ENCODE data around the gene ADGRB3.
A peak's percentile ranks its signal among the peaks of the same experiment; 100 is the strongest.

The ADGRB3 gene

DNA sequence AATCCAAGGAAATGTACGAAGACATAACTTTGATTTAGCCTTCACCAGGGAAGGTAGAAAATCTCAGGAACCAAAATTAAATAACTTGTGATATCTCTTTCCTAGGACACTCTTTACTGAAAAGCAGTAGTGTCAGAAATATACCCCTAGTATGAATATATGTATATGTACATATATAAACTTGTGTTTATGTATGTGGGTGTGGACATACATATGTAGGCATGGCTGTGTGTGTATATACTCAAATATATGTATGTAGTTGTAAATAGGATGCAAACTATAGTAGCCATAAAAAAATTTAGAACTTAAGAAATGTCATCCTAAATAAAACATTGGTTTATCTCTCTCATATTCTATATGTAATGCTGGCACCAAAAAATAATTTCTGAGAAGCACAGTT, 500.8 kb downstream of the ADGRB3 start:
- DNase-seq (ENCODE audit: low spot score): no peak

DNA sequence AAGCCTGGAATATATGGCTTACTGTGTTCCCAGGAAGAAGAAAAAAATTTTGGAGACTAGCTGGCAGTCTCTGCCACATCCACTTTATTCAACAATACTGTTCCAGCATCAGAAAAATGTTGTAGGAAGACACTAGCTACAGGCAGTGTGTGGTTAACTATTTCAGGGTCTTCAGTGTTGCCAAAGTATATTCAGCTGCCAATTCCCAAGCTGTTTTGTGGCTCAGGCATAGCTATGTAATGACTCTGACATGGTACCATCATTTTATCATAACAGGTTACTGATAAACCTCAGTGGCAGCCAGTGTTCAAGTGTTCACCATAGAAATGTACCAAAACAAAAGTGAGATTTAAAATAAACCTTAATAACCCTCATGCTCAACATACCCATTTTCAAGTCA, 503.1 kb downstream of the ADGRB3 start:
- no peak for DNase-seq (ENCODE audit: low spot score)

DNA sequence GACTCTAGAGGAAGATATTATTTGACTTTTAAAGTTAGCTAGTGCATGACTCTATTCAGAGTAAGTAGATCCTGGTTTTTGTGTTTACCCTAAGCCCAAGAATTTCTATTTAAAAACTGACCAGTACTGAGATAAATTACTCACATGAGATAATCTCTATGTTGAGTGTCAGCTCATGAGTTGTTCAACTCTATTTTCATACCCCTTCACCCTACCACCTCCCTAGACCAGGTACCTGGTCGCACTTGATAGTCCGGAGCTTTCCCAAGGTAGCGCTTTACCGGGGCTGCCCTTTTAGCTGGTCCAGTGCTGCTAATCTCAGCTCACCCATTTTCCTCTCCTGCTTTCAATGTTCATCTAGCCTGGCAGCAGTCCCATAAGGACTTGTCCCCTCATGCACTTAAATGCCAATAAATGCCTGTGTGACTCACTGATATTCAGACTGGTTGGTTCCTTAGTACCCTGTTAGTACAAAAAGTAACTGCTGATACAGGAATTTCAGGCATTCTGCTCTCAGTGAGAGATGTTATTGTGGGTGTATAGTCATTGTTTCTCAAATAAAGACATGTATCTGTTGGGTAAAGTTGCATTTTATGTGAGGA, 503.9 kb downstream of the ADGRB3 start:
- DNase-seq (ENCODE audit: low spot score): no peak

DNA sequence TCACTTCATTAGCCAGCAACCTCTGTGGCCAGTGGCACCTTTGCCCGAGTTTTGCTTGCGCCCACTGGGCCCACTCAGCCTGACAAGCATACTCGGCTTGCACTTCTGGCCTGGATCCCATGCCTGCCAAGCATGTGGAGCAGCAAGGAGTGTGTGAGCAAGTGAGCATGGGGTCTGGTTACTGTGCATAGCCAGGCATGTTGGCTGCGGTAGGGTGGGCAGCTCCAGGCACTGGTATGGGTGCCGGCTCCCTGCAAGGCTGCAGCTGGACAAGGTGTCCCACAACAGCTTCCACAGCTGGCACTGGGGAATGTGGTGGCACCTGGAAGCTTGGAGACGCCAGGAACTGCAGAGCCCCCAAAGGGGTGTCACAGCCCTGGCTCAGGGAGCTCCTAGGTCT, 510.0 kb downstream of the ADGRB3 start:
- DNase-seq (ENCODE audit: low spot score): no peak

DNA sequence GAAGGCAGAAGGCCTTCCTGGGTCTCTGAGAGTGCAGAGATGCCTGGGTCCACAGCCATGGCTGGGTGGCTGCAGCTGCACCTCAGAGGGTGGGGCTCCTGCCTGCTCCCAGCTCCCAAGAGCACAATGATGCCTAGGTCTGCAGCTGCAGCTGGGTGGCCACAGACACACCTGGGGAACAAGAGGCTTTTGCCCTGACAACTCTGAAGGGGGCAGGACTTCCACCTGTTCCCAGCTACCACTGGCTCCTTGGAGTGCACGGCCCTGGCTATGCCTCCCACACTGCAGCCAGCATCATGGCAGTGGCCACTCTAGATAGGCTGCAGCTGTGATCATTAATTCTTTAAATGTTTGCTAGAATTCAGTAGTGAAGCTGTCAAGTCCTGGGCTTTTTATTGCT, 511.3 kb downstream of the ADGRB3 start:
- no peak for DNase-seq (ENCODE audit: low spot score)

DNA sequence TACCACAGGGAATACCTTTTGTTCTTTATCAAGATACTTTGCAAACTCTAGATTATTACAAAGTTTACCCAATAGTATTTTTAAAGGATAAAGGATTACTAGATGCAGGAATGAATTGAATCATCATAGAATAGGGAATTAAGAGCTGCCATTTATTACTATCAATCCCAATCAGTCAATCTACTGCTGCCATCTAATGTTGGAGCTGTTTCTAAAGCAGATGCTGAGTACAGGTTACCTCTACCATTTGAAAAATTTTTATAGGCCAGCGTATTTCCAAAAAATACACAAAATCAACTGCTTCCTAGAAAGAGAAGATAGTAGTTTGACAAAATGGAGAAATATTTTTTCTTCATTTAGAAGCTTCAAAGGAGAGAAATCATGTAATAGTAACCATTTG, 520.4 kb downstream of the ADGRB3 start:
- no peak for DNase-seq (ENCODE audit: low spot score)

DNA sequence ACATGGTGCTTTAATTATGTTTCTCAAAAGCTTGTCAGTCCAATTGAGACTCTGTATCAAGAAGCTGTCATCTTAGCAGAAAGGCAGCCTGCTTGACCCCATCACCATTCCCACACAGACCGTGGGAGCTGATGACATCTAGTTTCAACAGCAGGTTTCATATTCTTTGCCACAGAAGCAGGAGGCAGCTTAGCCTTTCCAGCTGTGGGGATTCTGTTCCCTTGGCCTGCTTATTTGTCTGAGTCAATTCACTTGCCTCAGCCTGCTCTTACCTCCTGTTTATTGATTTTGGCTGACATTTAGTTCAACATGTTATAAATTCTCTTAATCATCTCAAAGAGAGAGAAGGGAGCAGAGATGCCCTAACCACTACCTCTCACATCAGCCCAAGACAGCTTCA, 527.7 kb downstream of the ADGRB3 start:
- no peak for DNase-seq (ENCODE audit: low spot score)

DNA sequence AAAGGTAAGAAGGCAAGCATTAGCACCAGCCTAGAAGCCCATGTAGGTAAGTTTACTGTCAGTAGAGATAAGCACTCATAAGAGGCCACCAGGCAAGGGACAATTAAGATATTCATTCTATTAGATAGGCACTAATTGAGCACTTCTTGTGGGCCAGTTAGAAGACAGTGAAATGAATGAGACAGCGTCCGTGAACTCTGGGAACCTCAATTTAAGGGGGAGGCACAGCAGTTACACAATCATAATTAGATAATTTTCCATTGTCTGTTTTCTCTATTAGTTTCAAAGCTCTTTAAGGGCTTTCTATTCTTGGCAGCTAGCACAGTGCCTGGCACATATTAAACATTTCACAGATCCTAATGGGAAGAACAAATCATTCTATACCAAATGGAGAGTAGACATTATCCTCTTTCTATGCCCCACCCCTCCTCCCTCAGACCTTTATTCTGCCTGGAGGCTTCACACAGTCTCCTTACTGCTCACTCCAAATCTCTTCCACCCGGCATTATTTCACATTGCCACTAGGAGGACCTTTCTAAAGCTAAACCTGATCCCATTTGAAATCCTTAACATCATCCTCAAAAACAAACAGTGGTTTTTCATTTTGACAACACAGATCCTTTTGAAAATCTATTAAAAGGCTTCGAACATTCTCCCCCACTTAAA, 529.6 kb downstream of the ADGRB3 start:
- peak; percentile 3 for DNase-seq (ENCODE audit: low spot score)

DNA sequence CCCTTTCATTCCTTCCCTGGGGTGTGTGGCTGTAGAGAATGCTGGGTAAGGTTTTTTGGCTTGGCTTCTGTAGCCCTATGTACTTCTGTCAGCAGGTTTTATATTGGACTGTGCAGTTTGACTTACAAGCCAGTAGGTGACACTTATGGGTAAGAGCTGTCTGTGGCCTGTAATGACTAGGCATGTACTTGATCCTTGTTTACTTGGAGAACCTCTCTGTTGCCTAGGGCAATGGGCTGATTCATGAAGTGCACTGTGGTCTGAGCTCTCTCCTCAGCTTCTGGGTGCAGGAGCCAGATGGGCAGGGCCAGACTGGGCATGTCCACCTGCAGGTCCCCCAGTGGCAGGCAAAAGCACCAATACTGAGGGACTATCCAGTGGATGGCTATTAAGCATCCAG, 544.6 kb downstream of the ADGRB3 start:
- no peak for DNase-seq (ENCODE audit: low spot score)

DNA sequence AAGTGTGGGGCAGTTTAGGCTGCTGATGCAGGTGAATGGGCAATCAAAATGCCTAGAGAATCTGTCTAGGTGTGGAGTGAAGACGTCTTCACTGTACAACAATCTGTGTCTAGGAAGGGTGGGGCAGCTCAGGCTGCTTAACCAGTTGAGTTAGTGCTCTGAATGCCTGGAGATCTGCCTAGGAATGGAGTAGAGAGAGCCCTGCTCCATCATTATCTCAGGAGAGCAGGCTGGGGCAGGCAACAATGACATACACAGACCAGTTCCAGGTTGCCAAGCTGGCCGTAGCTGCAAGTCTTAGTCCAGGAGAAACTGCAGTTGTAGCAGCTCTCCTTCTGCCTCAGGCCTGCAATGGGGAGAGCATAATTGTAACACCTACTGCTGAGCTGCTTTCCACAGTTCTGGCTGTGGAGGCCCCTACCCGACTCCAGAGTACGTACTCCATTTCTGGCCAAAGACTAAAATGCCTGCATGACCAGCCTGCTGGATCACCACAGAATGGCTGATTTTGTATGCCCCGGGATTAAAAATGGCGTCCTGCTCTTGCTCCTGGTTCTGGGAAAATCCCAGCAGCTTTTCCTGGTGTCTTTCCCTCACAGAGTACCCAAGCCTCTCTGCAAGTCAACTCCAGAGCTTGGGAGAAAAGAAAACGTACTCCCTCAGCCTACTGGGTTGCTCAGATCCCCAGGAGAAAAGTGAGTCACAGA, 545.4 kb downstream of the ADGRB3 start:
- DNase-seq (ENCODE audit: low spot score): no peak

DNA sequence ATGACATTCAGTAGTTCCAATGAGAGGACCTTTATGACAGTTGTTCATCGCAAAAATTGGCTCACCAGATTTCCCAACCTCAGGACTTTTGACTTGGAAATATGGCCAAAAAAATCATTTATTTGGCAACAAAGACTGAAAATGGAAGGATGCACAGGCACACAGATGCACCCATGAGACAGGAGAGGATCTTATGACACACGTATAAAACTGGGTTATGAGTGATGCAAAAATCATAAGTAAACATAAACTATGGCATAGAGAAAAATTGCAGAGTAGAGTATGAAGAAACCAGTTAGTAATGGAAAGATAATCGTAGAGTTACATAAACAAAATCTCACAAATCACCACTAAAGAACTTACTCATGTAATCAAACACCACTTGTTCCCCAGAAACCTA, 546.9 kb downstream of the ADGRB3 start:
- no peak for DNase-seq (ENCODE audit: low spot score)

DNA sequence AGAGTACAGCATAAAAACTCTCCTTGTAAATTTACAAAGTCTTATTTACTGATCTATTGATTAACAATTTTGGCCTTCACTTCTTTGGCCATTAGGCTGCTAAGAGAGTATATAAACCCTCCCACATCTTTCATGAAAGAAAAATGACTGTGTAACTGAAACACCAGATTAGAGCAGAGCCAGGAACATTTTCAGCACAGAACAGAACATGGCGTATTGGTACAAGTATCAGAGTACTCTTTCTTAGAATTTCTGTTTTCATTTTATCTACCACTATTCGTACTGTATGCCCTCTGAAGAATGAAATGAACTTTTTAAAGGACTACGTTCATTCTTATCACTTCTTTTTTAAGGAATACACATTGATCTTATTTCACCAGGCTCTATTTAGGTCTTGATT, 550.2 kb downstream of the ADGRB3 start:
- DNase-seq (ENCODE audit: low spot score): no peak

DNA sequence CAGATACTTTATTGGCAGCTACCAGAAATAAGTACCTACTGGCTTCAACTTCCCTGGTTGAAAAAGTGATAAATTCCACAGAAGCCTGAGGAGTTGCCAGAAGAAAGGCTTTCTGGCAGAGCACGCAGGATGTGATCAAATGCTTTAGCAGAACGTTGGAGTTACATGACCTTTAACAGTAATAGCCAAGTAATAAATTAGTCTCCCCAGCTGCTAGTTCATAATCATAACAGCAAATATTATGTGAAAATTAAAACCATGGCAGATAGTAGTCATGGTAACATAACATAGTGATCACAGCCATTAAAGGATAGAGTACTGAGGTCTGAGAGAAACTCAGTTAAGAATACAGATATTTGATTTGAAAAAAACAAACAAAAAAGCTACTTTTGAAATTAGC, 567.7 kb downstream of the ADGRB3 start:
- DNase-seq (ENCODE audit: low spot score): no peak

DNA sequence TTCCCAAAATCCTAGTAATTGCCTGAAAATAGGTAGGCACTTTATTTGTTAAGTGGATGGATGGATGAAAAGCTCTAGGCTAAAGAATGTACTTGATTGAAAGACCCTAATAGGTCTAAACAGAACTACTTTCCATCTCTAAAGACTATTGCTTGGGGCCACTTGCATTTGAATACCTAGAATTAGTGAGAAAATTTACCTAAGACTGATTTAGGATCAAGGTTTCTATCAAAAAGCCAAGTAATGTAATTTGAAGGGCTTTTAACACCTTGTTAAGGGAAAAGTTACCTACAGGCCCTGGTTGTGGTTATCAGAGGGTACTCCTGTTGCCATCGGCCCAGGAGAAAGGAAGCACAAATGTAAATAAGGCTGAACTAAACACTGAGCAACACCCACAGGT, 581.0 kb downstream of the ADGRB3 start:
- DNase-seq (ENCODE audit: low spot score): no peak

DNA sequence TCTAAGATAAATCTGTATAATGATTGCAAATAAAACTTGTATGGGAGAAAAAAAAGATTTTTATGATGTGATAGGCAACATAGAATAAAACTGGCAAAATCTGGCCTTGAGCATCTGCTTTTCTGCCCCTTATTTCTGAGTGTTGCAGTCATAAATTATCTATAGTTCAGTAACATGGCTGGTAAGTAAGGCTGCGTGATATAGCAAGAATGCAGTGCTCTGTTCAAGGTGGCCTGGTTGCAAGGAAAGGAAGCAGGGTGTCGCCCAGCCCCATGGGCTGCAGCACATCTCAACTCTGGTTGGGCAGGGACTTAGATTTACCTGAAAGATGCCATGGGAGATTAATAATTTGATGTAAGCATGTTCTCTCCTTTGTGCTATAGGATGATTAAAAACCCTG, 582.3 kb downstream of the ADGRB3 start:
- no peak for DNase-seq (ENCODE audit: low spot score)

DNA sequence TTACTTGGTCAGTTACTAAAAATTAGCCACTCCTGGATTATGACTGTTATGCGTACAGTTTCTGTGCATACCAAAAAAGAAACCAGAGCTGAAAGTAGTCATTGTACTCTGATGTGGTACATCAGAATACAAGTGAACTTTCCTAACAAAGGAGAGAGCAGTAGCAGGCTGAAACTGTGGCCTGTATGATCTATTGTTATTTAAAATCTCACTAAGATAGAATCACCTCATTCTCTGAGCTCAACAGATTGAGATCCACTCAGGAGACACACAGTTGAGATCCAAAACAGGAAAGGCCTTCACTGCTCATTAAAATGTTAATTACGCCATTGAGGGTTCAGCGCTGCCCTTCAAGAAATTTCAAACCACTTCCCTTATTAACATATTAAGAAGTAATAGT, 585.3 kb downstream of the ADGRB3 start:
- DNase-seq (ENCODE audit: low spot score): no peak

DNA sequence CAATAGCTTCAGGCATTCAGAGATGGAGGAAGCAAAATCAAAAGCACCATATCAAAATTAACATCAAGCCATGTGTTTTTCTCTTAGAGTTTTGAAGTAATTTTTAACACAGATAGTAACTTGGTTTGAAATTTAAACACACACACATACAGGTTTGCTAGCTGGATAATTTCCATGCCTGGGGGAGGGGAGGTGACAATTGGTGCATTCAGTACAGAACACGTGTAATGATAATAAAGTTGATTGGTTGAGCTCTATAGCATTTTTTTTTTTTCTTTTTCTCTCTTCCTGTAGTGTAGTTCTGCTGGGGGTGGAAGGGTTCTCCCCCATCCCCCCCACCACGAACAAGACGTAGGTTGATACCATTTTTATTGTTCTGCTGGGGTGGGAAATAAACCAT, 596.9 kb downstream of the ADGRB3 start:
- no peak for DNase-seq (ENCODE audit: low spot score)

DNA sequence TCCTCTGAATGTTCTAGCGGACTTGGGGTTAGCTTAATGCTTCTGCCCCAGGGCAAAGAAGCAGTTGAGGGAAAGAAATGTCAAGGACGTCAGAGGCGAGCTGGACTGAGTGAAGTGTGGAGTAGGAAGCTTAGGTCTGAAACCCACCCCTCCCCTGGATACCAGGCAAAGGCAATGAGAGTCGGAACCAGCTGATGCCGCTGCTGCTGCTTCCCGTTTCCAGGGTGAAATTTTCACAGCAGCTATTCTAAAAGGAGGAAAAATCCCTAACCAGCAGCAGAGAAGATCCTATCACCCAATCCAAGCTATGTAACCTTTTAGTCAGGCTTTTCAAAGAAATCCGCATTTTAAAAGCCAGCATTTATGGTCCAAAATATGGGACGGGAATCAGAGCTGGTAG, 597.4 kb downstream of the ADGRB3 start:
- no peak for DNase-seq (ENCODE audit: low spot score)

DNA sequence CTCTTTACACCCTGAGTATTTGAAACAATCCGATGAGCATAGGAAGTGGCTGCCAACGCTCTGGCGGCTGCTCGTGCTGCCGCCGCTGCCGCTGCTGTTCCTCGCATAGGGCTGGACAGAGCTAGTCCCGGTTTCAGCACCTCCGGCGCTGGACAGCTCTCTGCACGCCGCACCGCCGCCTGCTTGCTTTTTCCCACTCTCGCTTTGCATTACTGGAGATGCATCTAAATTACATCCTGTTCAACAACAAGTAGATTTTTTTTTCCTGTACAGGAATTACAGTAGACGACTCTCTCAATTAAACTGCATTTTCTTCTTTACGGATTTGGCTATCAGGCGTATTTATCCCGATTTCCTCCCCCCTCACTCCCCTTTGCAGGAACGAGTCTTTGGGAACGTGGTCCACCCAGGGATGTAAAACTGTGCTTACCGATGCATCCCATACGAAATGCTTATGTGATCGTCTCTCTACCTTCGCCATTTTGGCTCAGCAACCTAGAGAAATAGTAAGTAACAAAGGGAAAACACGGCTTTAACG, 597.9 kb downstream of the ADGRB3 start:
- DNase-seq (ENCODE audit: low spot score): peak; percentile 81

DNA sequence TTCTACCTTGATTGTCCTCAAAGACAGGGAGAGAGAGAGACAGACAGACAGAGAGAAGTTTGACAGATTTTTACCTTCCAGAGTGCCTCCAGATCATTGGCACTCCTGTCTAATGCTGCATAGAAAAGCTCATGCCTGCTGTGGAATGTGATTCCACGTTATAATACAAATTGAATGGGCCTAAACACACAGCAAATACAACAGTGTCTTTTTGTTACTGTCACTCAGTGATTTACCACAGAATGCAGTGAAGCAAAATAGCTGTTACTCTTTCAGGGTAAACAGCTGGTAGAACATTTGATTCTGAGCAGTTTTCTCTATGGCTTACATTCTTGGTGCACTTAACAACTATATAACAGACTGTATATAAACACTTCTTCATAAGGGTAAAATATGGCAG, 603.0 kb downstream of the ADGRB3 start:
- no peak for DNase-seq (ENCODE audit: low spot score)

DNA sequence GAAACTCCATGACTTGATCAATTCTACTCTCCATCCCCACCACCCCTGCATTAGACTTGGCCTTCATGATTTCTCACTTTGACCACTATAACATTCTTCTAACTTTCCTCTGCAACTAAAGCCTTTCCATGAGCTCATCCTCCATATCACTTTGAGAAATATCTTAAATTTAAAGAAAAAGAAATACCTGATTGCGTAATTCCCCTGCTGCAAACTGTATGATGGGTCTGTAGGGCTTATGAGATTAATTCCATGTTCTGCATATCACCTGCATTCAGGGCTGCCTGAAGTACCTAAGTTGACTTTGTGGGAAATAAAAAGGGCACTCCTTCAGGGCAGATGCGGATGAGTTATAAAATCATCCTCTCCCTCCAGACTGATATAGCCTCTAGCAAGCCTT, 611.9 kb downstream of the ADGRB3 start:
- no peak for DNase-seq (ENCODE audit: low spot score)

DNA sequence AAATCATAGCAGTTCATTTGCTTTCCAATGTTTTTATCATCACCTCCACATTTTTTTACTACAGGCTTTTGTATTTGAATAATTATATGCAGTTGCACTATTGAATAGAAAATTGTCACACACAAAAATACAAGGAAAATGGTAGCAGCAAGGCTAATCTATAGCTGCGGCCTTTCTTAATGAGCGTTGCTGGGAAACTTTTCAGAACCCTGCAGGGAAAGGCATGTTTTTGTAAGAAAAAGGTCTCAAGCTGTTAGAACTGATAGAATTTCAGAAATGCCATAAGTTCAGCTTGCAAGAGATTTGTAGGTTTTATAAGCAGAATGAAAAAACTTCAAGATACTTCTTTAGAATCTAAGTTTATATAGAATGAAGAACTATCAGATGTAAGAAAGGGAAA, 625.9 kb downstream of the ADGRB3 start:
- DNase-seq (ENCODE audit: low spot score): no peak

DNA sequence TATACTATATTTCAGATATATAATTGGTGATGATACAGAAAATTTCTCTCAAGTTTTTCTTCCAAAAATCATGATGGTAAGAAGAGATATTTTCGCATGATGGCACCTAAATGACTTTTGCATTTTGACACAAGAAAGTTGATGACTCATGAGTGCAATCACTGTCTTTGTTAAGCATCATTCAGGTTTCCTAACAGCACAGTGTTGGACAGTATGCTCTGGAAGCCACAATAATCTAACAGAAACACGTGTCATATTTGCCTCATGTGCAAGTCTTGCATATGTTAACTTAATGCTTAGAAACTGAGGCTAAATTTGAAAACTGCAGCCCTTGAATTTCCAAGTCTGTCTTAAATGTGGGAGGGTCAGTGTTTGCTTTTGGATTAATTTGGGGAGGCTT, 628.2 kb downstream of the ADGRB3 start:
- DNase-seq (ENCODE audit: low spot score): no peak

DNA sequence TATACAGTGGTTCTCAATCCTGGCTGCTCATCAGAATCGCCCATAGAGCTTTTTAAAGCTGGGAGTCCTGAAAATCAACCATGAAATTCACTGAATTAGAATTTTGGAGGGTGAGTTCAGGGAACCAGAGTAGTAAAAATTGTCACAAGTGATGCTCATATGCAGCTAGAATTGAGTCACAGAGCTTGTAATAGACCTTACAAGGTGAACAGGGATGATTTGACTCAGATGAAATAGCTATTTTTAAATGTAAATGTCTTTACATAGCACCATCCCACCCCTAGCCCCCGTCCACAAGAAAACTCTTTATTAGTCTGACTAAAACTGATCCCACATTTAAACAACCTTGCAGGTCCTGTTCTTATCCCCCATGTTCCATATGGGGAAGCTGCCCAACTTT, 630.0 kb downstream of the ADGRB3 start:
- no peak for DNase-seq (ENCODE audit: low spot score)
